K562 (cell line): Measurements from ENCODE around the gene SLC2A4RG. TPM values are rescaled to one million over a fixed set of nuclear protein-coding genes. Genes with fewer than 3 reads are reported as not detected.
A peak's percentile ranks its signal among the peaks of the same experiment; 100 is the strongest.

ENCODE experiments used
- ATAC-seq: fragments of 200-7000 bp; cut with Tn5 transposase; 3 replicates; pipeline ENCODE4 v1.9.1; 2020; ENCODE audit warnings: moderate library complexity
- BruUV-seq: library from RNA; stranded (reverse); fragments of 400-500 nt; replicated peaks from 2 replicates; lab custom pipeline; 2021; lab: Mats Ljungman, UMichigan
- CTCF ChIA-PET: fragments of 300-600 bp; formaldehyde crosslinking; extraction: SDS; loops from one replicate; lab custom pipeline; 2021; ENCODE audit warnings: low intra/inter-chr PET ratio; lab: Yijun Ruan, JAX
- POLR2A ChIA-PET: fragments of 300-600, 350-650 bp; sonication (Branson Sonifier 250); formaldehyde crosslinking; extraction: SDS; loops from one replicate; lab custom pipeline; 2021; ENCODE audit warnings: antibody characterized with exemption, inconsistent platforms; lab: Yijun Ruan, JAX
- DNase-seq, 4 experiments: peaks; one replicate each; pipeline versions ENCODE4 v3.0.0 to v3.0.0-alpha.2; 2011 to 2018; ENCODE audit warnings: low spot score in 3 of 4, mixed read lengths in 3 of 4; ENCODE audit errors: extremely low read depth in 1 of 4
- FAIRE-seq: peaks from 2 replicates; lab custom pipeline; 2011; peaks lifted over from hg19 to GRCh38; lab: Jason Lieb, UNC
- H2AFZ ChIP-seq: 2 replicates; pipeline ENCODE4 v1.6.0; 2011; ENCODE audit warnings: low read depth, low read length, control low read depth, inconsistent platforms
- H3K27ac ChIP-seq: fragments of 200-600 bp; 3 replicates; pipeline ENCODE4 v1.8.0; 2011; ENCODE audit warnings: low read depth, mild to moderate bottlenecking, control low read depth, inconsistent platforms, low read length, moderate library complexity, mixed read lengths; ENCODE audit errors: extremely low read depth
- H3K27me3 ChIP-seq, 2 experiments: fragments of 300-600 bp in 1 of 2; 2 replicates in 1 of 2; 3 replicates in 1 of 2; pipeline versions ENCODE4 v1.6.0 to v1.8.0; 2011; ENCODE audit warnings: inconsistent platforms in 2 of 2, low read length in 2 of 2, mild to moderate bottlenecking in 1 of 2, mixed read lengths in 1 of 2, moderate library complexity in 1 of 2; ENCODE audit not compliant: control insufficient read depth in 2 of 2, insufficient read depth in 2 of 2
- H3K36me3 ChIP-seq: fragments of 300-600 bp; 3 replicates; pipeline ENCODE4 v1.8.0; 2011; ENCODE audit warnings: mild to moderate bottlenecking, low read length, inconsistent platforms; ENCODE audit not compliant: control insufficient read depth, insufficient read depth
- H3K4me1 ChIP-seq, 2 experiments: fragments of 200-600 bp in 1 of 2; replicated peaks in 1 of 2; 2 replicates in 1 of 2; 3 replicates in 1 of 2; pipeline versions ENCODE4 v1.5.1 to v1.8.0; 2011; ENCODE audit warnings: inconsistent platforms in 2 of 2, low read length in 2 of 2, mild to moderate bottlenecking in 1 of 2, mixed read lengths in 1 of 2, moderate library complexity in 1 of 2; ENCODE audit not compliant: control insufficient read depth in 2 of 2, insufficient read depth in 2 of 2
- H3K4me2 ChIP-seq: 2 replicates; pipeline ENCODE4 v1.6.1; 2011; ENCODE audit warnings: low read length, control low read depth, inconsistent platforms, mixed read lengths; ENCODE audit not compliant: insufficient read depth
- H3K4me3 ChIP-seq: fragments of 200-600 bp; sonication (generic), shearing (Covaris generic); 2 replicates; pipeline ENCODE4 v1.5.1; 2016; ENCODE audit warnings: control low read depth, inconsistent platforms
- H3K79me2 ChIP-seq: fragments of 200-600 bp; 3 replicates; pipeline ENCODE4 v1.8.0; 2011; ENCODE audit warnings: low read length, inconsistent platforms; ENCODE audit not compliant: control insufficient read depth, insufficient read depth
- H3K9ac ChIP-seq, 2 experiments: 2 replicates each; pipeline versions ENCODE4 v1.6.0 to v1.6.1; 2011; ENCODE audit warnings: low read depth in 2 of 2, low read length in 2 of 2, control low read depth in 1 of 2, inconsistent platforms in 1 of 2, mild to moderate bottlenecking in 1 of 2, mixed read lengths in 1 of 2; ENCODE audit not compliant: insufficient read depth in 1 of 2
- H3K9me1 ChIP-seq: one replicate; pipeline ENCODE4 v1.6.0; 2011; ENCODE audit warnings: inconsistent platforms, mild to moderate bottlenecking, low read length, moderate library complexity; ENCODE audit not compliant: control insufficient read depth, insufficient read depth
- H3K9me3 ChIP-seq: replicated peaks from 2 replicates; pipeline ENCODE4 v1.5.1; 2011; ENCODE audit warnings: low read depth, low read length, inconsistent platforms; ENCODE audit not compliant: control insufficient read depth, insufficient read depth
- H4K20me1 ChIP-seq: replicated peaks from 2 replicates; pipeline ENCODE4 v1.6.1; 2011; ENCODE audit warnings: low read length, inconsistent platforms, mixed read lengths; ENCODE audit not compliant: control insufficient read depth, insufficient read depth
- BRF1 ChIP-seq: IDR thresholded peaks from 3 replicates; pipeline ENCODE4 v1.6.1; 2011; ENCODE audit warnings: borderline replicate concordance, mild to moderate bottlenecking; ENCODE audit not compliant: insufficient read length; ENCODE audit errors: extremely low read depth
- POLR2AphosphoS2 ChIP-seq: IDR thresholded peaks from 2 replicates; pipeline ENCODE4 v1.6.1; 2012; ENCODE audit warnings: low read length, improper control_type of control experiment
- POLR2G ChIP-seq: fragments of 200-400 bp; formaldehyde crosslinking; IDR thresholded peaks from 2 replicates; pipeline ENCODE4 v1.6.1; 2017; ENCODE audit warnings: low read depth, mild to moderate bottlenecking, antibody characterized with exemption, low read length, moderate library complexity
- RBFOX2 ChIP-seq: fragments of 200-400 bp; formaldehyde crosslinking; IDR thresholded peaks from 2 replicates; pipeline ENCODE4 v1.6.1; 2017; ENCODE audit warnings: low read depth, mild to moderate bottlenecking, low read length, moderate library complexity
- TBP ChIP-seq: optimal IDR thresholded peaks from 2 replicates; pipeline ENCODE3; 2011; ENCODE audit warnings: low read depth, low read length, improper control_type of control experiment
- ZNF282 ChIP-seq: sonication (generic); formaldehyde crosslinking; IDR thresholded peaks from 2 replicates; pipeline ENCODE4 v1.8.1; 2023; ENCODE audit warnings: missing genetic modification reagents
- whole genome bisulfite sequencing: fragments of 100-300 bp; shearing (Covaris generic); methylation state at CpG from one replicate; pipeline ENCODE4 v1.1.6; 2016; ENCODE audit warnings: low coverage, mixed read lengths; ENCODE audit not compliant: insufficient coverage; ENCODE audit errors: missing lambda C conversion rate; 5-methylcytosine and 5-hydroxymethylcytosine counted together
- in situ Hi-C: fragments of 300-500 bp; cut with MboI; formaldehyde crosslinking; loops from 4 replicates; pipeline ENCODE4 v1.15.0; 2018; ENCODE audit warnings: inconsistent platforms, mixed read lengths
- intact Hi-C: fragments of 100-400 bp; cut with micrococcal nuclease; formaldehyde crosslinking; loops from 2 replicates; pipeline ENCODE4 v1.14.2; 2022
- polyA plus RNA-seq, 8 experiments: library from polyadenylated mRNA; depleted of rRNA in 4 of 8; stranded (reverse) in 5 of 8; unstranded in 3 of 8; fragments of >200 nt; fragmentation: Nextera tagmentation in 2 of 8; fragmentation: Illumina TruSeq in 1 of 8; extraction: Ambion mirVana in 2 of 8; extraction: Trizol in 1 of 8; gene quantifications; 2 replicates each; pipeline versions ENCODE4 v1.2.1 to v1.2.3, GENCODE V29; 2011 to 2014; ENCODE audit warnings: inconsistent platforms in 1 of 8, missing spikeins in 1 of 8
- total RNA-seq, 7 experiments: library from RNA; depleted of rRNA in 6 of 7; stranded (reverse); fragments of >200 nt in 6 of 7; fragmentation: Illumina TruSeq in 2 of 7; extraction: Trizol in 2 of 7; gene quantifications; 2 replicates each; pipeline versions ENCODE4 v1.2.1 to v1.2.3, GENCODE V29; 2011 to 2021; ENCODE audit warnings: low replicate concordance in 1 of 7

SLC2A4RG gene
- total and polyA plus RNA-seq, 9 of the 15 experiments (the other 6 are each of a cell fraction or from before 2014, with no cell fraction given) = 0.34 to 97.3 (median 26.5) TPM

GRCh38 chr20:63743210-63743970 is 3.8 kb downstream of the SLC2A4RG start:
- ATAC-seq (no peak), FAIRE-seq (no peak), DNase-seq (no peak)
- intact Hi-C loops = no loop called here
- in situ Hi-C loops = no loop called here
- H3K9me3 ChIP-seq = no peaks in the 10 kb centered on the region
- POLR2A ChIA-PET = interaction anchor here (0.7 to 2.2 kb wide), 5 partner anchors 12 to 240 kb away, joined by 3 to 7 read pairs (median 4); partner anchors contain the start of genes ARFRP1 and ZGPAT
- TF ChIP-seq RBFOX2 (0 out of 2 replicates have a peak, but pooled peaks have one; percentile 30), BRF1 (no peak), POLR2G (peak; percentile 35; the same call in 1 of the 2 replicates)
- H3K4me3 ChIP-seq = no peak overlapping the region
- H3K36me3 ChIP-seq = peaks cover 33% of the 10 kb centered on the region; the same call in 1 of the 3 replicates
- no peak overlapping the region for H3K4me2 ChIP-seq
- H2AFZ ChIP-seq = no peak overlapping the region
- H3K9me1 ChIP-seq = no peaks in the 10 kb centered on the region
- peaks cover 16% of the 10 kb centered on the region for H3K79me2 ChIP-seq
- 93% methylated on average over 25 of the region's 31 CpGs for WGBS
- H4K20me1 ChIP-seq = no peaks in the 10 kb centered on the region; the same call in 1 of the 2 replicates
- peaks cover 11 to 79% of the 10 kb centered on the region in 2 experiments for H3K4me1 ChIP-seq
- no TSS peak for BruUV-seq
- CTCF ChIA-PET = no interaction called here
- no peak overlapping the region; a peak in 1 of 4 replicates for H3K9ac ChIP-seq
- H3K27ac ChIP-seq = no peak overlapping the region
- no peaks in the 10 kb centered on the region for H3K27me3 ChIP-seq

- BruUV-seq = no TSS peak
- Histone ChIP-seq H3K27me3 (no peaks in the 10 kb centered on the region), H3K27ac (peak overlapping the region; percentile 39; the same call in 1 of the 3 replicates), H3K36me3 (peaks cover 31% of the 10 kb centered on the region; the same call in 1 of the 3 replicates), H2AFZ (no peak overlapping the region), H3K4me1 (peaks cover 8 to 74% of the 10 kb centered on the region in 2 experiments), H3K4me3 (no peak overlapping the region), H4K20me1 (no peaks in the 10 kb centered on the region; the same call in 1 of the 2 replicates), H3K9me1 (no peaks in the 10 kb centered on the region), H3K4me2 (no peak overlapping the region), H3K9ac (no peak overlapping the region), H3K79me2 (peaks cover 16% of the 10 kb centered on the region), H3K9me3 (no peaks in the 10 kb centered on the region)
- WGBS = 69% methylated on average over 4 of the region's 4 CpGs
- ChIA-PET CTCF (no interaction called here), POLR2A (interaction anchor here (0.7 to 2.2 kb wide), 3 partner anchors 11 to 204 kb away, joined by 3 to 7 read pairs (median 4); partner anchors contain the start of genes ARFRP1 and ZGPAT)
- DNase-seq = no peak
- no peak for FAIRE-seq
- intact Hi-C loops (no loop called here), in situ Hi-C loops (no loop called here)
- no peak for ATAC-seq
- TF ChIP-seq TBP (no peak), ZNF282 (CRISPR knock-in tag) (no peak), POLR2AphosphoS2 (0 out of 2 replicates have a peak, but pooled peaks have one; percentile 56)
Observed at GRCh38 chr20:63744158-63744557, 4.6 kb downstream of the SLC2A4RG start.
